BJ (cell line): ENCODE measurements around the gene TMPRSS12. TPM values are rescaled to one million over a fixed set of nuclear protein-coding genes. Genes with fewer than 3 reads are reported as not detected.
"Not testable (repeated sequence)": the region's sequence is repeated elsewhere in the genome, so short reads cannot be mapped to it uniquely, and the experiment has no call there.

Source experiments
- CTCF ChIA-PET: fragments of 350-600 bp; formaldehyde crosslinking; extraction: SDS; loops from one replicate; lab custom pipeline; 2021; ENCODE audit warnings: antibody characterized with exemption, inconsistent platforms; lab: Yijun Ruan, JAX
- POLR2A ChIA-PET: fragments of 300-600 bp; sonication (Branson Sonifier 250); formaldehyde crosslinking; extraction: SDS; loops from one replicate; lab custom pipeline; 2021; ENCODE audit warnings: antibody characterized with exemption; lab: Charles Lee
- DNase-seq: peaks from one replicate; pipeline ENCODE4 v3.0.0-alpha.2; 2011; ENCODE audit warnings: low read depth
- H3K27me3 ChIP-seq: 2 replicates; pipeline ENCODE4 v1.6.0; 2011; ENCODE audit warnings: low read length; ENCODE audit not compliant: control insufficient read depth, insufficient read depth
- H3K36me3 ChIP-seq: 2 replicates; pipeline ENCODE4 v1.5.1; 2011; ENCODE audit warnings: low read length; ENCODE audit not compliant: control insufficient read depth, insufficient read depth
- H3K4me3 ChIP-seq: 2 replicates; pipeline ENCODE4 v1.5.1; 2011; ENCODE audit warnings: low read depth, mild to moderate bottlenecking, control low read depth, low read length
- CTCF ChIP-seq: IDR thresholded peaks from 2 replicates; pipeline ENCODE4 v1.5.1; 2011; ENCODE audit warnings: low read depth, mild to moderate bottlenecking, control low read depth, inconsistent platforms, low read length, moderate library complexity; ENCODE audit not compliant: insufficient read depth
- polyA plus RNA-seq: library from polyadenylated mRNA; depleted of rRNA; stranded (reverse); fragments of >200 nt; gene quantifications from 2 replicates; pipeline ENCODE4 v1.2.3, GENCODE V29; 2011

TMPRSS12 gene
- polyA plus RNA-seq, 1 experiment: not detected

GRCh38 chr12:50894241-50894640 is 51.5 kb downstream of the TMPRSS12 start:
- Histone ChIP-seq H3K27me3 (no peaks in the 10 kb centered on the region), H3K4me3 (no peak overlapping the region), H3K36me3 (no peaks in the 10 kb centered on the region)
- no peak for DNase-seq
- TF ChIP-seq CTCF: no peak
- CTCF ChIA-PET: no interaction called here
- POLR2A ChIA-PET: no interaction called here

GRCh38 chr12:50901685-50902113 is 59.0 kb downstream of the TMPRSS12 start:
- ChIA-PET POLR2A (no interaction called here), CTCF (no interaction called here)
- no peak for DNase-seq
- H3K27me3 ChIP-seq: no peaks in the 10 kb centered on the region
- no peak overlapping the region for H3K4me3 ChIP-seq
- no peak for TF ChIP-seq CTCF
- no peaks in the 10 kb centered on the region for H3K36me3 ChIP-seq

- H3K36me3 ChIP-seq, H3K27me3 ChIP-seq, CTCF ChIA-PET, H3K4me3 ChIP-seq, POLR2A ChIA-PET, DNase-seq: not testable (repeated sequence)
Measured at GRCh38 chr12:50908479-50908878, 65.8 kb downstream of the TMPRSS12 start.

- POLR2A ChIA-PET, CTCF ChIA-PET, H3K36me3 ChIP-seq, H3K4me3 ChIP-seq, DNase-seq, H3K27me3 ChIP-seq: not testable (repeated sequence)
Measured at GRCh38 chr12:50912361-50912760, 69.6 kb downstream of the TMPRSS12 start.

GRCh38 chr12:50913224-50913623 is 70.5 kb downstream of the TMPRSS12 start:
- no peak for DNase-seq
- ChIA-PET CTCF (no interaction called here), POLR2A (no interaction called here)
- no peaks in the 10 kb centered on the region for H3K36me3 ChIP-seq
- no peak for TF ChIP-seq CTCF
- H3K4me3 ChIP-seq: no peak overlapping the region
- H3K27me3 ChIP-seq: no peaks in the 10 kb centered on the region

GRCh38 chr12:50914872-50915484 is 72.3 kb downstream of the TMPRSS12 start:
- no peak overlapping the region for H3K4me3 ChIP-seq
- H3K27me3 ChIP-seq: no peaks in the 10 kb centered on the region
- ChIA-PET POLR2A (no interaction called here), CTCF (no interaction called here)
- no peaks in the 10 kb centered on the region for H3K36me3 ChIP-seq
- TF ChIP-seq CTCF: no peak
- no peak for DNase-seq
